Neuronal stem cell (in vitro differentiated cells): ENCODE data around the gene ABLIM2.

ENCODE experiments used
- DNase-seq: peaks from one replicate; pipeline ENCODE4 v3.0.0-alpha.2; 2013; ENCODE audit warnings: low spot score
- H2AFZ ChIP-seq: one replicate; pipeline ENCODE4 v1.6.1; 2013; ENCODE audit warnings: mild to moderate bottlenecking, low read length, inconsistent platforms
- H2AK5ac ChIP-seq: 2 replicates; pipeline ENCODE4 v1.6.1; 2013; ENCODE audit warnings: low read depth, mild to moderate bottlenecking, inconsistent platforms, low read length, moderate library complexity, mixed read lengths
- H2BK120ac ChIP-seq: 2 replicates; pipeline ENCODE4 v1.6.1; 2013; ENCODE audit warnings: low read depth, mild to moderate bottlenecking, inconsistent platforms, low read length, moderate library complexity, mixed read lengths
- H2BK12ac ChIP-seq: one replicate; pipeline ENCODE4 v1.6.1; 2013; ENCODE audit warnings: low read length, inconsistent platforms
- H2BK15ac ChIP-seq: 2 replicates; pipeline ENCODE4 v1.6.1; 2013; ENCODE audit warnings: mild to moderate bottlenecking, low read length, inconsistent platforms, mixed read lengths
- H2BK5ac ChIP-seq: one replicate; pipeline ENCODE4 v1.6.1; 2013; ENCODE audit warnings: inconsistent platforms, mild to moderate bottlenecking, low read length, moderate library complexity
- H3K14ac ChIP-seq: one replicate; pipeline ENCODE4 v1.6.1; 2013; ENCODE audit warnings: low read length, inconsistent platforms
- H3K18ac ChIP-seq: 2 replicates; pipeline ENCODE4 v1.6.1; 2013; ENCODE audit warnings: low read length, inconsistent platforms
- H3K23ac ChIP-seq: 2 replicates; pipeline ENCODE4 v1.6.1; 2013; ENCODE audit warnings: low read depth, mild to moderate bottlenecking, mixed read lengths, low read length, inconsistent platforms; ENCODE audit not compliant: poor library complexity
- H3K27ac ChIP-seq: replicated peaks from 3 replicates; pipeline ENCODE4 v1.5.1; 2013; ENCODE audit warnings: low read length, inconsistent platforms
- H3K27me3 ChIP-seq, 3 experiments: 2 replicates each; pipeline ENCODE4 v1.6.1; 2013; ENCODE audit warnings: low read length in 3 of 3, mild to moderate bottlenecking in 2 of 3, inconsistent platforms in 1 of 3, low read depth in 1 of 3, mixed read lengths in 1 of 3, moderate library complexity in 1 of 3; ENCODE audit not compliant: control insufficient read depth in 3 of 3, insufficient read depth in 3 of 3
- H3K36me3 ChIP-seq, 2 donors: replicated peaks in 1 of 2; 2 replicates each; pipeline ENCODE4 v1.6.1; 2013; ENCODE audit warnings: low read length in 2 of 2; ENCODE audit not compliant: control insufficient read depth in 2 of 2, insufficient read depth in 2 of 2
- H3K4ac ChIP-seq: 2 replicates; pipeline ENCODE4 v1.6.1; 2013; ENCODE audit warnings: inconsistent platforms, mild to moderate bottlenecking, low read length, moderate library complexity
- H3K4me1 ChIP-seq, 2 donors: 1 replicate in 1 of 2; 2 replicates in 1 of 2; pipeline ENCODE4 v1.6.1; 2013; ENCODE audit warnings: low read length in 2 of 2, low read depth in 1 of 2; ENCODE audit not compliant: control insufficient read depth in 2 of 2, insufficient read depth in 1 of 2
- H3K4me2 ChIP-seq: one replicate; pipeline ENCODE4 v1.6.1; 2013; ENCODE audit warnings: mild to moderate bottlenecking, low read length, inconsistent platforms; ENCODE audit not compliant: insufficient read depth, poor library complexity, severe bottlenecking
- H3K4me3 ChIP-seq, 2 donors: 2 replicates each; pipeline ENCODE4 v1.5.1; 2013; ENCODE audit warnings: low read length in 2 of 2, mild to moderate bottlenecking in 2 of 2, inconsistent platforms in 1 of 2, moderate library complexity in 1 of 2
- H3K79me1 ChIP-seq: one replicate; pipeline ENCODE4 v1.6.1; 2013; ENCODE audit warnings: low read depth, mild to moderate bottlenecking, inconsistent platforms, low read length, moderate library complexity
- H3K9ac ChIP-seq: one replicate; pipeline ENCODE4 v1.6.1; 2013; ENCODE audit warnings: mild to moderate bottlenecking, low read depth, low read length, inconsistent platforms; ENCODE audit not compliant: poor library complexity
- H3K9me3 ChIP-seq, 2 donors: replicated peaks in 1 of 2; 2 replicates each; pipeline versions ENCODE3 to v1.6.1; 2013; ENCODE audit warnings: low read length in 2 of 2, mild to moderate bottlenecking in 2 of 2, inconsistent platforms in 1 of 2, low read depth in 1 of 2, mixed read lengths in 1 of 2, moderate library complexity in 1 of 2; ENCODE audit not compliant: control insufficient read depth in 2 of 2, insufficient read depth in 1 of 2
- H4K8ac ChIP-seq: one replicate; pipeline ENCODE4 v1.6.1; 2013; ENCODE audit warnings: low read depth, mild to moderate bottlenecking, inconsistent platforms, low read length, moderate library complexity
- H4K91ac ChIP-seq: one replicate; pipeline ENCODE4 v1.6.1; 2013; ENCODE audit warnings: low read length, low read depth, mild to moderate bottlenecking, inconsistent platforms; ENCODE audit not compliant: poor library complexity
- WGBS, 2 donors: extraction: QIAGEN DNeasy Blood & Tissue Kit; methylation state at CpG; one replicate each; pipeline ENCODE4 v1.1.7; 2013; ENCODE audit warnings: missing lambda C conversion rate in 2 of 2, mixed read lengths in 1 of 2; ENCODE audit not compliant: insufficient read length in 2 of 2, insufficient replicate concordance in 1 of 2; ENCODE audit errors: extremely low coverage in 2 of 2; 5-methylcytosine and 5-hydroxymethylcytosine counted together

ABLIM2 gene

GRCh38 chr4:8045909-8046308 is 112.7 kb downstream of the ABLIM2 start:
- Histone ChIP-seq H2BK5ac (no peak overlapping the region), H3K79me1 (no peaks in the 10 kb centered on the region), H3K27me3 (peaks cover 0 to 31% (median 0%) of the 10 kb centered on the region in 3 experiments), H4K8ac (no peak overlapping the region), H3K14ac (peak overlapping the region; percentile 94), H3K9me3 (no peaks in the 10 kb centered on the region), H2BK12ac (peak overlapping the region; percentile 30), H2BK120ac (no peak overlapping the region), H2AK5ac (peak overlapping the region; percentile 91), H3K23ac (peak overlapping the region; percentile 65), H2BK15ac (peak overlapping the region; percentile 17), H4K91ac (no peak overlapping the region), H3K18ac (peak overlapping the region; percentile 81), H3K4me2 (no peak overlapping the region), H3K36me3 (no peaks in the 10 kb centered on the region), H3K4ac (no peak overlapping the region), H3K27ac (no peak overlapping the region), H3K4me3 (no peak overlapping the region), H2AFZ (no peak overlapping the region), H3K9ac (peak overlapping the region; percentile 9), H3K4me1 (peaks cover 4 to 13% of the 10 kb centered on the region in 2 donors)
- no peak for DNase-seq
- no CpG with 5 or more reads among the region's 7 CpGs for WGBS, 2 donors

- no CpG with 5 or more reads among the region's 15 CpGs for WGBS, 2 donors
- DNase-seq: no peak
Observed at GRCh38 chr4:8044699-8045098, 113.9 kb downstream of the ABLIM2 start.

GRCh38 chr4:8044244-8044643 is 114.4 kb downstream of the ABLIM2 start:
- Histone ChIP-seq H2BK5ac (no peak overlapping the region), H3K27me3 (peaks cover 0 to 29% (median 0%) of the 10 kb centered on the region in 3 experiments), H3K9me3 (no peaks in the 10 kb centered on the region), H3K18ac (no peak overlapping the region), H2BK120ac (no peak overlapping the region), H3K4me1 (peaks cover 3 to 5% of the 10 kb centered on the region in 2 donors), H2AK5ac (peak overlapping the region; percentile 41), H3K27ac (no peak overlapping the region), H2AFZ (no peak overlapping the region), H3K4me3 (no peak overlapping the region), H3K9ac (no peak overlapping the region), H2BK12ac (no peak overlapping the region), H3K4me2 (no peak overlapping the region), H4K8ac (no peak overlapping the region), H3K36me3 (no peaks in the 10 kb centered on the region), H3K14ac (no peak overlapping the region), H3K23ac (peak overlapping the region; percentile 94), H3K4ac (no peak overlapping the region), H2BK15ac (no peak overlapping the region), H3K79me1 (no peaks in the 10 kb centered on the region), H4K91ac (no peak overlapping the region)
- DNase-seq: no peak
- no CpG with 5 or more reads among the region's 7 CpGs for WGBS, 2 donors

More at GRCh38 chr4:8044699-8045098, 113.9 kb downstream of the ABLIM2 start:
- Histone ChIP-seq H2AK5ac (no peak overlapping the region), H3K4me1 (peaks cover 0 to 5% of the 10 kb centered on the region in 2 donors), H3K36me3 (no peaks in the 10 kb centered on the region), H2BK12ac (no peak overlapping the region), H2BK120ac (no peak overlapping the region), H2BK15ac (no peak overlapping the region), H3K27me3 (peaks cover 0 to 29% (median 0%) of the 10 kb centered on the region in 3 experiments), H3K18ac (no peak overlapping the region), H4K91ac (no peak overlapping the region), H3K4me2 (no peak overlapping the region), H3K9ac (no peak overlapping the region), H2BK5ac (no peak overlapping the region), H2AFZ (no peak overlapping the region), H3K4ac (no peak overlapping the region), H3K14ac (no peak overlapping the region), H3K9me3 (no peaks in the 10 kb centered on the region), H4K8ac (peak overlapping the region; percentile 10), H3K23ac (no peak overlapping the region), H3K79me1 (no peaks in the 10 kb centered on the region), H3K4me3 (no peak overlapping the region), H3K27ac (no peak overlapping the region)

- H3K14ac ChIP-seq: peak overlapping the region; percentile 86
- H2BK120ac ChIP-seq: no peak overlapping the region
- no peak overlapping the region for H3K4me3 ChIP-seq
- no CpG with 5 or more reads among the region's 16 CpGs for WGBS, 2 donors
- peaks cover 7 to 10% of the 10 kb centered on the region in 2 donors for H3K4me1 ChIP-seq
- no peak overlapping the region for H4K91ac ChIP-seq
- H2BK5ac ChIP-seq: no peak overlapping the region
- H3K27ac ChIP-seq: no peak overlapping the region
- no peak overlapping the region for H4K8ac ChIP-seq
- no peak overlapping the region for H3K4me2 ChIP-seq
- no peak for DNase-seq
- peak overlapping the region; percentile 86 for H3K18ac ChIP-seq
- peak overlapping the region; percentile 94 for H3K23ac ChIP-seq
- H2BK12ac ChIP-seq: no peak overlapping the region
- H3K27me3 ChIP-seq: peaks cover 0 to 29% (median 0%) of the 10 kb centered on the region in 3 experiments
- H3K9me3 ChIP-seq: no peaks in the 10 kb centered on the region
- peak overlapping the region; percentile 86 for H2BK15ac ChIP-seq
- H3K4ac ChIP-seq: peak overlapping the region; percentile 57
- no peak overlapping the region for H2AFZ ChIP-seq
- H2AK5ac ChIP-seq: peak overlapping the region; percentile 41
- no peaks in the 10 kb centered on the region for H3K79me1 ChIP-seq
- no peak overlapping the region for H3K9ac ChIP-seq
- no peaks in the 10 kb centered on the region for H3K36me3 ChIP-seq
Observed at GRCh38 chr4:8043596-8043995, 115.0 kb downstream of the ABLIM2 start.
